ENCODE measurements around the gene PHETA2.
"Not testable (repeated sequence)": the region's sequence is repeated elsewhere in the genome, so short reads cannot be mapped to it uniquely, and the experiment has no call there.

PHETA2 gene

DNA sequence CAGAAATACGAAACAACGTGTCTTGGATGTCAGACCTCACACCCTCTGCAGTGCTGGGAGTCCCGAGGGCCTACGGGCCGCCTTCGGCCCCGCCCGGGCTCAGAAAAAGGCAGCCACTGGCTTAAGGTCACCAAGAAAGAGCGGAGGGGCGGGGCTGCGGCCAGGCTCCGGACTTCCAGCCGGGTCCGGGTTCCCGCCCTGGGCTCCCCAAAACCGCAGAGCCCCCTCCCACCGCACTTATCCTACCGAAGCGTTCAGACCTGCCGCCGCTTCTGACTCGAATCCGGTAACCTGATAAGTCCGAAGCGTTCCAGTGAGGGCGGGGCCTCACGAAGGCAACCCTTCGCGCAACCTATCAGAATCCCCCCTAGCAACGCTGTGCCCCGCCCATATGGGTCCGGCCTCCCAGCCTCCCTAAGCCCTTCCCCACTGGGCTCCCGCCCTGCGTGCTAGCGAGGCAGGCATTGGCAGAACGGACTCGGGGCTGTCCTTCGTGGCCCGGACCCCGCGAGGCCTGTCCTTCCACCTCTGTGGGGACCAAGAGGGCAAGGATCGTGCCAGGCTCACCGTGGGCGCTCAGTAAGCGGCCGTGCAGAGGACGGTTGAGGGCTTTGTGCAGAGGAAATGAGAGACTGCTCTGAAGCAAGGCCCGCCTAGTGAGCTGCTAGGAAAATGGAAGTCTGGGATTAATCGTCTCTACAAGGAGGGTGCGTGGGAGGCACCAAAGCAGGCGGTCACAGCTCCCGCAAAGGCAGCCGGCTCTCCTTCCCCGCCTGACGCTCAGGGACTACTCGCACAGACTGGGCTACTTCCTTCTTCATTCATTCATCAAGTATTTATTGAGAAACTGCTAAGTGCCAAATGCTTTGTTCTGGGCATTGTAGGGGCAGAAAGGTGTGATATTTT lies 3.3 kb upstream of the PHETA2 start, which contains the start of gene NAGA:
TSS of gene NAGA (minus strand) at position 296 of the 906 bp plus-strand sequence. CDS start 515 bp downstream, outside the sequence.
- peak; percentile 82 for DNase-seq (ENCODE audit: low read depth)

DNA sequence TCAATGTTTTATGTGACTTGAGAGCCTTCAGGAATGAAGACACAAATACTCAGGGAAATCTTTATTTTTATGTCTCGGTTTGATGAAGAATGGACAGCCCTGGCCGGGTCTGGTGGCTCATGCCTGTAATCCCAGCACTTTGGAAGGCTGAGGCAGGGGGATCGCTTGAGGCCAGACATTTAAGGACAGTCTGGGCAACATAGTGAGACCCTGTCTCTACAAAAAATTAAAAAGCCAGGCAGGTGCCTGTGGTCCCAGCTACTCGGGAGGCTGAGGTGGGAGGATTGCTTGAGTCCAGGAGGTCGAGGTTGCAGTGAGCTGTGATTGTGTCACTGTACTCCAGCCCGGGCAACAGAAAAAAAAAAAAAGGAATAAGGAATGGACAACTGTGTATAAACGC lies 2.5 kb upstream of the PHETA2 start:
- DNase-seq (ENCODE audit: low read depth): not testable (repeated sequence)

DNA sequence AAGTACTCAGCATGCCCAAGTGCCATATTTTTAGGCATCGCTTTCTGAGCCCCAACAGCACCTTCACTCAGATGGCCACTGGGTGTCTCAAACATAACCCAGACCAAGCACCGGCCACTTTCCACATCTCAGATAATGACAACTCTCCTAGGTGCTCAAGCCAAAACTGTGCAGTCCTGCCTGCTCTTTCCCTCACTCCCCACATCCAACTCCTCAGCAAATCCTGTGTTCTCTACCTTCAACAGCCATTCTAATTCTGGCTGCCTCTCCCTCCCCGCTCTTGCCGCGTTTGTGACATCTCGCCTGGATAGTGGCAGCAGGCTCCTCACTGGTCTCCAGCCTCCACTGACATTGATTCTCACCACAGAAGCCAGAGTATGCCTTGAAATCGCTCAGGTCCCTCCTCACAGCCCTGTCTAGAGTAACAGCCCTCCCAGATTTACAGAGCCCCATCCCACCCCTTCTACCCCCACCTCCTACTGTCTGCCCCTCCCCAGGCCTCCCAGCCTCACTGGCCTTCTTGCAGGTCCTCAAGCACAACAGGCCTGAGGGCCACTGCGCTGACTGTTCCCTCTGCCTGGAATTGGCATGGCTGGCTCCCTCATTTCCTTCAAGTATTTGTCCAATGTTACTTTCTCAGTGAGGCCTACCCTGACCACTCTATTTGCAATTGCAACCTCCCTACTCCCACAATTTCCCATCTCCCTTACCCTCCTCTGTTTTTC lies 1.3 kb upstream of the PHETA2 start:
- no peak for DNase-seq (ENCODE audit: low read depth)

DNA sequence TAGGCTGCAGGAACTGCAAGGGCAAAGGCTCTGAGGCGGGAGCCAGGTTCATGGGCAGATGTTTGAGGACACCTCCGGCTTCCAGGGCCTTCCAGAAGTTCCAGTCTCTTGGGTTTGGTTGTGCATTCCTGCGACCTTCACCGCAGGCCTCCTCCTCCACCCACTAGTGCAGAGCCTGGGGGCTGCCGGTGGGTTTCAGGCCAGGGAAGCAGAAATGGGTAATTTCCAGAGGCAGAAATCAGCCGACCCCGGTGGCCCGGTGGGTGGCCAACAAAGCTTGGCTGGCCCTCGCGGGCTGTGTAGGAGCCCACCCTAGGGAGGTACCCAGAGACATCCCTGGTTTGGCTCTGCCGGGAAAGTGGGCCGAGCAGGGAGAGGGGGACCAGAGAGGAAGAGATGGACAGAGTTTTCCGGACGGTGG lies 417 bp upstream of the PHETA2 start:
- DNase-seq (ENCODE audit: low read depth): no peak

DNA sequence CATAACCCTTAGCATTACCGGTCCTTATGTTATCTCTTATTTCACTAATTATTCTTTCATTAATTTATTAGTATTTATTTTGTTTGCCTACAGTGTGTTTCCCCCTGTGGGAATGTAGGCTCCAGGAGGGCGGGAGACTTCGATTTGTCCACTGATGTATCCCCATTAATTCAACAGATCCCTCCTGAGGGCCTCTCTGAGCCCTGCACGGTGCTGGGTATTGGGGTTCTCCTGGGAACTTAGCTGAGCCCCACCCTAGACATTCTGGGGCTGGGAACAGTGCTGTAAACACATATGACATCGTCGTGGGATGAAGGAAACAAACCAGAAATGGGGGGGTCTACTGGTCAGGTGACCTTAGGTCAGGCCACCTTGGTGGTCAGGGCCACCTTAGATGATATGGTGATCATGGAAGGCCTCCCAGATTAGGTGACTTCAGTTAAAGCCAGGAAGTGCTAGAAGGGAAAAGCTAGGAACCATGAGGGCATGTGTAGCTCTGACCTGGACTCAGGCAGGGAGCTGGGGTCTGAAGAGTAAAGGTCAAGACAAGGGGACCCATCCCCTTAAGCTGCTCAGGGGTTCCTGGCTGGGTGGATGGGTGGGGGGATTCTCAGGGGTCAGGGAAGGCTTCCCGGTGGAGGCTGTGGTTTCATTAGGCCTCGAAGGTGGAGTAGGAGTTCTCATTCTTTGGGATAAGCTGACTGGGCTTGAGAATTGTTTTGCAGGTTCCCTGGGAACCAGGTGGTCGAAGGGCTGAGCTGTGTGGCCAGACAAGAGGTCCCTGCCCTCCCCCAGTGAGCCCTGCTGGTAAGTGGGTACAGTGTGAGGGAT lies 1.0 kb downstream of the PHETA2 start:
- no peak for DNase-seq (ENCODE audit: low read depth)

DNA sequence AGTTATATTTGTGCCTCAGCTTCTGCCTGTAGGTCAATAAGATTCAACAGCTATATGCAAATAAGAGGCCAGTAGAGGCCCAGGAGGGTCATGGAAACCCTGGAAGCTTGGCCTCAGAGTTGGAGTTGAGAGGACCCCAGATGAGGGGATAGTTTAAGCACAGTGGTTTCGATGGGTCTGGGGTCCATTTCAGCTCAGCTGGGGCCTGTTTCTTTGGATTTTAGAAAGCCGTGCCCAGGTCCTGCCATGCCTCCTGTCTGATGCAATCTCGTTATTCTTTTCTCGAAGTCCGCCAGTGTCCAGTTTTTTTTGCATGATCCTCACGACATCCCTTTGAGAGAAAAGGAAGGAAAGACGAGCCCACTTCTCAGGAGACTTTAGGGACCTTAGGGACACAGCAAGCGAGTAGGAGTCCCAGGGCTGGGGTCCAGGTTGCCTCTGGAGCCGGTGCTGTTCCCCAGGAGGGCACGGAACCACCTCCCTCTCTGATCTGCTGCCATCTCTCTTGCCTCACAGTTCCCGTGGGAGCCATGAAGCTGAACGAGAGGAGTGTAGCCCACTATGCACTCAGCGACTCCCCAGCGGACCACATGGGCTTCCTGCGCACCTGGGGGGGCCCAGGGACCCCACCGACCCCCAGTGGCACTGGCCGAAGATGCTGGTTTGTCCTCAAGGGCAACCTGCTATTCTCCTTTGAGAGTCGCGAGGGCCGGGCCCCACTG lies 2.9 kb downstream of the PHETA2 start:
- DNase-seq (ENCODE audit: low read depth): no peak

DNA sequence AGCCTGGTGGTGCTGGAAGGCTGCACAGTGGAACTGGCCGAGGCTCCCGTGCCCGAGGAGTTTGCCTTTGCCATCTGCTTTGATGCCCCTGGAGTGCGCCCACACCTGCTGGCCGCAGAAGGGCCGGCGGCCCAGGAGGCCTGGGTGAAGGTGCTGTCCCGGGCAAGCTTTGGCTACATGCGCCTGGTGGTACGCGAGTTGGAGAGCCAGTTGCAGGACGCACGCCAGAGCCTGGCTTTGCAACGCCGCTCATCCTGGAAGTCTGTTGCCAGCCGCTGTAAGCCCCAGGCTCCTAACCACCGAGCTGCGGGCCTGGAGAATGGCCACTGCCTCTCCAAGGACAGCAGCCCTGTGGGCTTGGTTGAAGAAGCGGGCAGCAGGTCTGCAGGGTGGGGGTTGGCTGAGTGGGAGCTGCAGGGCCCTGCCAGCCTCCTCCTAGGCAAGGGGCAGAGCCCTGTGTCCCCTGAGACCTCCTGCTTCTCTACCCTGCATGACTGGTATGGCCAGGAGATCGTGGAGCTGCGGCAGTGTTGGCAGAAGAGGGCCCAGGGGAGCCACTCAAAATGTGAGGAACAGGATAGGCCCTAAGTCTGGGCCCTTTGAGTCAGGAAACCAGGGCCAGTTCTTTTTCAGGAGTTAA lies 3.6 kb downstream of the PHETA2 start:
- no peak for DNase-seq (ENCODE audit: low read depth)

DNA sequence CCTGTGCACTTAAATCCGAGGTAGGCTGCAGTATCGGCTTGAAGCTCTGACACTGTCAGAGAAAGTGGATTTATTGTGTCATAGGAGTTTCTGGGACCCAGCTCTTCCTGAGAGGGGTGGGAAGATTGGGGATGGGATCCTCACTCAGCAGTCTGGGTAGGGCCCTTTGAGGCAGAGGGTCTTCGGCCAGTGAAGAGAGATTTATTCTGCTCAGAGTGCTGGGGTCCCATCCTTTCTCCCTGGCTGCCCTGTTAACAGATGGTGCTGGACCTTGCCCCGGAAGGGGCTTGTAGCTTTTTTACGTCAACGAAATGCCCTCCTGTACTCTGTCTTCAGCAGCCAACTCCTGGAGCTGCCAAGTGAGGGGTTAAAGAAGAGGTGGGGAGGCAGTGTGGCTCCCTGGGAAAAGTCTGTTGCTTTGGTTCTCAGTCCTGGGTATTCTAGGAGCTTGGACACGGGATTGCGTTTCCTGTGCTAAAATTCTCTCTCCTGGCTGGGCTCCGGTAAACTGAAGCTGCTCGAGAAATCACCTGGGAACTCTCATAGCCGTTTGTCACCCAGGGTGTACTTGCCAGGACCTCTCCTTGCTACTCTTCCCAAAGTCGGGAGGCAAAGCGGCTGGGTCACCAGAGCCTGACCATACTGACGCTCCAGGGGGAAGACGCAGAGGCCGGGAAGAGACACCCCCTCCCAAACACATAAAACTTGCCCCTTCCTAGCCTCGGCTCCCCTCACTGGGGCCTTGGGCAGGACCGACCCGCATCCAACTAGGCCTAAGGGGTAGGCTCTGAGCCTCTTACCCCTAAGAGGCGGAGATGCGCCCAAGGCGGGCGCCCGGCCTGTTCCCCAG lies 4.6 kb downstream of the PHETA2 start:
- DNase-seq (ENCODE audit: low read depth): no peak

DNA sequence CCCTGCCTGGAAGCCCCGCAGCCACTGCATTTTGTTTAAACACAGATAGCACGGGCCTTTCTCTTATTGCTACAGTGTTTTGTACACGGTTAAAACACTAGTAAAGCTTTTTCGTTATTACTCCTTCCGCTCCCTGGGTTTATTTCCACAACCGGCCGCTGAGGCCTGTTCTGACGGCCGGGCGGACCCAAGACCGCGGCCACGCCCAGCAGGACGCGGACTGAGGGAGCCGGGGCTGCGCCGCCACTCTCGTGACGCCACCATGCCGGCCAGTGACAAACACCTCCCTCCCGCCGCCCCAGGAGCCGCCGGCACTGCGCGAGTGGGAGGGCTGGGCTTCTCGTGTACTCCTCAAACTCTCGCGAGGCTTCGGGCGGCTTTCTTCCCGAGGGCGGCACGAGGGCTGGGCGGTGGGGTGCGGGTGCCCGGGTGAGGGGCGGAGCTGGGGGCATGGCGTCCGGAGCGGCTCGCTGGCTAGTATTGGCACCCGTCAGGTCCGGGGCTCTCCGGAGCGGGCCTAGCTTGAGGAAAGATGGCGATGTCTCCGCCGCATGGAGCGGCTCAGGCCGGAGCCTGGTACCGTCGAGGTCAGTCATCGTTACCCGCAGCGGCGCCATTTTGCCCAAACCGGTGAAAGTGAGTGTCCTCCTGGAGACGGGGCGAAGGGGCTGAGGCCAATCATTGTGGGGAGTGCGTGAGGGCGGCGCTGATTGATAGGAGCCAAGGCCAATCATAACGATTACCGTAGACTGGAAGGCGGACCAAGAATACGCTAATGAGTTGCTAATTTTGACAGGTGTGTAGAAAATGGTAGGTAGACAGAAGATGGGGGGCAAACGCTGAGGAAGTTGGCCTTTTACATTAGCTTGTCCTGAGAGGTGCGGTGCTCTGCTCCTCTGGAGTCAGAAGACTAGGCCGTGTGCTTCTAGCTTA lies 5.5 kb downstream of the PHETA2 start, which contains the start of gene SMDT1:
TSS of gene SMDT1 (plus strand) at position 382 of the 933 bp plus-strand sequence. CDS start at position 451, 69 bp downstream.
- peak; percentile 95 for DNase-seq (ENCODE audit: low read depth)

DNA sequence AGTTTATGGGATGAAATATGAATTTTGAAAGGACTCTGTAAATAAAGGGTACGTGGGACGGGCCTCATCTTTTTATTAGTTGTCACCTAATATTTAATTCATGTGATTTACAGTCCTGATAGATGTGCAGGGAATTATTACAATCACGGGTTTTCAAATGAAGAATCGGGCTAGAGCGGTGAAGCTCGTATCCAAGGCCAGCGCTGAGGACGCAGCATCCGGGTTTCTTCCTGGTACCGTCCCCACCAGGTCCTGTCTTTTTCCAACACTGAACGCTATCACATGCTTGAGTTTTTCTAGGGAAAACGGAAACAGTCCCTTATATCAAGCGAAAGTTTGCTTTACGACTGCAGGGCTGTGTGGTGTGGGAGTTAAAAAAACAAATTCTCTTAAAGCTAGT lies 6.2 kb downstream of the PHETA2 start:
- DNase-seq (ENCODE audit: low read depth): no peak

DNA sequence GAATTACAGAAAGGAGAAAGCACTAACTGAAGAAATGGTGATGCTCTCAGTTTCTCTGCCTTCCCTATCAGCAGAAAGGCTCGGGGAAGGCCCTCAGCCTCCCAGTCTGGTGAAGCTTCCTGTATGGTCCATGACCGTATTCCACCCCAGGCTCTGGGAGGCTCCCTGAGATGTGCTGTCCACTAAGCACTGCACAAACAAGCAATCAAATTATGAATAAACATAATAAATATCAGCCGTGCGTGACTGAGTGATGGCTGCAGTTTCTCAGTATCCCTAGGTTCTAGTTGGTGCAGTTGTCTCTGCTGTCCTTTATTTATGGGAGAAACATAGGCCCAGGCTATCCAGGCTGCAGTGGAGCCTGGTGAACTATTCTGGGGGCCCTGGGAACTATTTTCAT lies 9.1 kb downstream of the PHETA2 start:
- no peak for DNase-seq (ENCODE audit: low read depth)

DNA sequence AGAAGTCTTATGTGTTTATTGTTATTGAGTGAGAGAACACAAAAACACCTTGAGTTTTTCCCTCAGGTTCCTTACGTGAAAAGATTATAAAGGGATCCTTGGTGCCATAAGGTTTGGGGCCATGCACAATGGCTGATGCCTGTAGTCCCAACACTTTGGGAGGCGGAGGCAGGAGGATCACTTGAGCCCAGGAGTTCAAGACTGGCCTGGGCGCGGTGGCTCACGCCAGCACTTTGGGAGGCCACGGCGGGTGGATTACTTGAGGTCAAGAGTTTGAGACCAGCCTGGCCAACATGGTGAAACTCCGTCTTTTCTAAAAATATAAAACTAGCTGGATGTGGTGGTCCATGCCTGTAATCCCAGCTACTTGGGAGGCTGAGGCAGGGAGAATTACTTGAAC lies 10.8 kb downstream of the PHETA2 start:
- no peak for DNase-seq (ENCODE audit: low read depth)

DNA sequence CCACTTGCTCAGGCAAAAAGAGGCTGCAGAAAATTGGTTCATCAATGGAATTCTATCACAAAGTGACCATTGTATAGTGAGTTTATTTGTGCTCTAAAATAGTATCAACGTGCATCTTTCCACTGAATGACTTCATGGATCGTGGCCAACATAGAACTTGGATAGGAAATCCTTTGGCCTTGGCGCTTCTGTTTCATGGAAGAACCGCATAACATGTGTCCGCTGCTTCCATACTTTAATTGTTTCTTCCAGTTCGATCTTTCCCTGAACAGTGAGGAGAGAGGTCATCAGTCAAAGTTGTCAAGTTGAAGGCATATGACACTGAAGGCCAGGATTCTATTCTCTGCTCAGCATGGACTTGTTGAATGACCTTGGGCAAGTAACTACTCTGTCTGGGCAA lies 12.0 kb downstream of the PHETA2 start:
- DNase-seq (ENCODE audit: low read depth): no peak

DNA sequence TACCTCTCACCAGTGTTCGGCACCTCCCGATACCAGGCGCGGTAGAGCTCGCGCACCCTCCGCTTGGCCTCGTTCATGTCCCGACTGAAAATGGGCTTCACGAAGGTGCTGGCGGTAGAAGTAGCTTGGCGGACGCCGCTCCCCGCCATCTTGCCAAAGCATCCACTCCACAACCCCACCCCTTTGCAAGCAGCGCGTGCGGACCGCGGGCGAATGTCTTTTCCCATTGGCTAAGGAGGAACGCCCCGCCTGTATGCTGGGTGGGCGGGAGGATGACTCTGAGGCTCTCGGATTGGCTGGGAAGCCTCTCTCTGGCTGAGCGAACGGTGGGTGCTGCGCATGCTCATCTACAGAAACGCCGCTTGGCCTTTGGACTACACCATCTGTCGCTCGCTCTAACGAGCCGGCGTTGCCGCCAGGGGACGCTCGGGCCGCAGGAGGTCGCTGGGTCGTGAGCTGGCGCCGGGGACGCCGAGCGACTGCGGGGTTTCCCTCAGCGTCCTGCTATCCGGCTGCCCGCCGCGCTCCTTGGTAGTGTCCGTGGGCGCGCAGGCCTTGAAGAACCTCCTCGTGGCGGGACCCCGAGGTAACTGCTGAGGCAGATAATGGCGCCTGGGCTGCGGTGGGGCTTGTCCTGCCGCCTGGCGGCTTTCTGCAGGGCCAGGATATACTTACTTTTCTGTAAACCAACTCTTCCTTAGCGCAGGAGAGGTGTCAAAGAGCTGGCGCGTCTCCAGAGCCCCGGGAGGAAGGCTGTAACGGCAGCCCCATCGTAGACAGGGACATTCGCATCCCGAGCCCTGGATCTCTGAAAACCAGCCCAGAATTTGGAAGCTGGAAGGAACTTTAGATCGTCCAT lies 16.8 kb downstream of the PHETA2 start, which contains the start of gene NDUFA6:
TSS of gene NDUFA6 (minus strand) at position 177 of the 859 bp plus-strand sequence. CDS start at position 149, 28 bp downstream.
- peak; percentile 96 for DNase-seq (ENCODE audit: low read depth)

DNA sequence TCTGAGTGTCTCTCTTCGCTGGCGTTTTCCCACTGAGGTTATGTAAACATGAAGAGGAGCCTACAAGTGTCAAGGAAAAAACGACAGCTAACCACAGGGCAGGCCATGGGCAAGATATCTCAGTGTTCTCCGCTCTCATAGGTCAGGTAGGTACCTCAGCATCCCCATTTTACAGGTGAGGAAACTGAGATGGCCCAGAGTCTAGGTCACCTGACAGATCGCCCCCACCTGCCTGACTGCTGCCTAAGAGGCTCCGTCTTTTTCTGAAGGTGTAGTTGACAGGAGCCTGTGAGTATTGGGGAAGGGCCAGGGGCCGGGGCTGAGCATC lies 17.4 kb downstream of the PHETA2 start:
- no peak for DNase-seq (ENCODE audit: low read depth)

DNA sequence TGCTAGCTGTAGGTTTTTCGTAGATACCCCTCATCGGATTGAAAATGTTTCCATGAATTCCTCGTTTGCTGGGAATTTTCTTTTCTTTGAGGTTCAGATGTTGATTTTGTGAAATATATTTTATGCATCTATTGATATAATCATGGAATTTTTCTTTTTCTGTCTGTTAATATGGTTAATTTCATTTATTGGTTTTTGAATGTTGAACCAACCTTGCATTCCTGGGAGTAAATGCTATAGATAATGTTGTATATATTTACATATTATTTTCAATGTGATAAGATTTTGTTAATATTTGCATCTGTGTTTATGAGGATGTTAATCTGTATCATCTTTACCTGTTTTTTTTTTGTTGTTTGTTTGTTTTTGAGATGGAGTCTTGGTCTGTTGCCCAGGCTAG lies 27.2 kb downstream of the PHETA2 start:
- no peak for DNase-seq (ENCODE audit: low read depth)

DNA sequence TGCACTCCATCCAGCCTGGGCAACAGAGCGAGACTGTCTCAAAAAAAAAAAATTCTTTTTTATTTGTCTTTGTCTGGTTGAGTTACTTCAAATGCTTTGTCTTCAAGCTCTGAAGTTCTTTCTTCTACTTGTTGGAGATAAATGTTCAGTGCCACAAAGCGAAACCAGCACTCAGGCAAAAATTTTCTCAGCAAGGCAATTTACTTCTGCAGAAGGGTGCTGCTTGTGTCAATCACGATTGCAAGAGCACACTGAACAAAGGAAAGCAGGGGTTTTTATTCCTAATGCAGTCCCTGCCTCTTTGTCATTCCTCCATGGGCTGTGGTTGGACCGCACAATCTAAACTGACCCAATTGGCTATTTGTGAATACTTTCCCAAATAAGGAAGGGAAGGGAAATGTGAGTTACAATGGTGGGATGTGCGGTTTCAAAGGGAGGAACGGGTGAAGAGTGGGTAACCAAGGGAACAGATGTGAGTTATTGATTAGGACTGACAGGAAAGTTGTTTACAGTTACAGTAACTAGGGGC lies 30.3 kb downstream of the PHETA2 start:
- DNase-seq (ENCODE audit: low read depth): not testable (repeated sequence)

DNA sequence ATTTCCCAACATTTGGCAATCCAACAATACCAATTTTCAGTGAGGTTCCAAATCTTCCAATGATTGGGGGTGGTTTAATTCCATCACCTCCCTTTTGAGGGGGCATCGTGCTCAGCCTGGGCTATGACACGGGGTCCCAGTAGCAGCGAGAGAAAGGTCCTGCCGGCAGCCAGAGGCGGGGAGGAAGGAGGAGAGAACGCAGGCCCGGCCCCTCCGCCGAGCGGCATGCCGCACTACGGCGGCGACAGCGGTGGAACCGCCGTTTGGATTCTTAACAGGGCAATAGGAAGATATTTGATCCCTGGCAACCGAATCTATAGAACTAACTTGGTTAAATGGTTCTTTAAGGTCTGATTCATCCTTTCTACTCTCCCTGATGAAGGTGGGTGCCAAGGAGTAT lies 34.8 kb downstream of the PHETA2 start:
- DNase-seq (ENCODE audit: low read depth): no peak

All from stimulated activated CD8-positive, alpha-beta memory T cell treated with anti-CD3 and anti-CD28 coated beads, Interleukin-4, amount 100 ng/mL, for 24 hours (primary cell).